HepG2 (cell line): Measurements from ENCODE around the gene MYBPC2.

Experiments used
- CHD2 ChIP-seq: IDR thresholded peaks from 2 replicates; pipeline ENCODE4 v1.6.1; 2011; ENCODE audit warnings: low read depth, low read length, improper control_type of control experiment
- ETV6 ChIP-seq: sonication (generic); formaldehyde crosslinking; conservative IDR thresholded peaks from 2 replicates; pipeline ENCODE4 v1.4.0; 2020; ENCODE audit warnings: missing genetic modification reagents
- GABPA ChIP-seq, 2 experiments: IDR thresholded peaks; 2 replicates each; pipeline ENCODE4 v1.6.1; 2011 to 2016; ENCODE audit warnings: low read depth in 2 of 2, low read length in 1 of 2, missing biosample characterization in 1 of 2, missing genetic modification characterization in 1 of 2
- MXI1 ChIP-seq: IDR thresholded peaks from 3 replicates; pipeline ENCODE4 v1.6.1; 2012; ENCODE audit warnings: low read depth, low read length, inconsistent platforms, borderline replicate concordance
- NCOA1 ChIP-seq: sonication (generic); formaldehyde crosslinking; IDR thresholded peaks from 2 replicates; pipeline ENCODE4 v1.9.0; 2021; ENCODE audit warnings: missing genetic modification reagents
- POLR2AphosphoS5 ChIP-seq: IDR thresholded peaks from 2 replicates; pipeline ENCODE4 v1.6.1; 2012; ENCODE audit warnings: low read depth, low read length
- PRDM10 ChIP-seq: sonication (generic); formaldehyde crosslinking; IDR thresholded peaks from 2 replicates; pipeline ENCODE4 v1.4.0; 2020; ENCODE audit warnings: low read depth, missing genetic modification reagents
- RFX5 ChIP-seq: IDR thresholded peaks from 2 replicates; pipeline ENCODE4 v1.6.1; 2011; ENCODE audit warnings: low read depth, low read length, improper control_type of control experiment
- TCF7 ChIP-seq: sonication (generic); IDR thresholded peaks from 2 replicates; pipeline ENCODE4 v1.6.1; 2016; ENCODE audit warnings: antibody characterized with exemption, low read depth
- ZBTB33 ChIP-seq: sonication (generic); formaldehyde crosslinking; IDR thresholded peaks from 2 replicates; pipeline ENCODE4 v1.4.0; 2020; ENCODE audit warnings: missing genetic modification reagents
- ZNF124 ChIP-seq: sonication (generic); formaldehyde crosslinking; IDR thresholded peaks from 2 replicates; pipeline ENCODE4 v1.4.0; 2020; ENCODE audit warnings: missing genetic modification reagents
- ZNF263 ChIP-seq: sonication (generic); formaldehyde crosslinking; IDR thresholded peaks from 2 replicates; pipeline ENCODE4 v1.4.0; 2020; ENCODE audit warnings: missing genetic modification reagents

GRCh38 chr19:50449236-50449899, 16.7 kb downstream of the MYBPC2 start:
- no peak for TF ChIP-seq ETV6 (CRISPR knock-in tag)
- TF ChIP-seq RFX5 = no peak
- no peak for TF ChIP-seq ZNF263
- no peak for TF ChIP-seq TCF7
- TF ChIP-seq MXI1 = no peak
- no peak for TF ChIP-seq NCOA1 (CRISPR knock-in tag)
- no peak for TF ChIP-seq ZNF124 (CRISPR knock-in tag)
- TF ChIP-seq POLR2AphosphoS5 = no peak
- no peak for TF ChIP-seq ZBTB33
- no peak for TF ChIP-seq CHD2
- TF ChIP-seq PRDM10 (CRISPR knock-in tag) = no peak
- no peak for TF ChIP-seq GABPA (IDR thresholded peaks at IDR 0.05; ENCODE audit: low read depth, low read length)
- TF ChIP-seq GABPA (CRISPR knock-in tag; IDR thresholded peaks at IDR 0.05; ENCODE audit: low read depth) = no peak
